Stimulated activated effector memory CD8-positive, alpha-beta T cell treated with anti-CD3 and anti-CD28 coated beads, Interleukin-12 subunit alpha, Interleukin-12 subunit beta, amount 100 ng/mL, for 72 hours (primary cell): ENCODE measurements around the gene TGFBRAP1.

ENCODE experiments used
- ATAC-seq: fragments of 150-1000 bp; cut with Tn5 transposase; 2 replicates; pipeline ENCODE4 v1.10.0; 2021
- DNase-seq, 2 donors: peaks; one replicate each; pipeline ENCODE4 v3.0.0; 2021 to 2022; ENCODE audit warnings: low spot score in 2 of 2
- H3K27ac Mint-ChIP-seq: one replicate; pipeline ENCODE4 v1.8.0; 2022; ENCODE audit warnings: mild to moderate bottlenecking, mixed read lengths
- H3K36me3 Mint-ChIP-seq: one replicate; pipeline ENCODE4 v1.8.0; 2022; ENCODE audit warnings: mild to moderate bottlenecking, mixed read lengths
- H3K4me1 Mint-ChIP-seq: one replicate; pipeline ENCODE4 v1.8.0; 2022; ENCODE audit warnings: mixed read lengths
- H3K4me3 Mint-ChIP-seq: one replicate; pipeline ENCODE4 v1.8.0; 2022; ENCODE audit warnings: mild to moderate bottlenecking, mixed read lengths
- H3K9me3 Mint-ChIP-seq: one replicate; pipeline ENCODE4 v1.8.0; 2022; ENCODE audit warnings: mixed read lengths

The TGFBRAP1 gene

DNA sequence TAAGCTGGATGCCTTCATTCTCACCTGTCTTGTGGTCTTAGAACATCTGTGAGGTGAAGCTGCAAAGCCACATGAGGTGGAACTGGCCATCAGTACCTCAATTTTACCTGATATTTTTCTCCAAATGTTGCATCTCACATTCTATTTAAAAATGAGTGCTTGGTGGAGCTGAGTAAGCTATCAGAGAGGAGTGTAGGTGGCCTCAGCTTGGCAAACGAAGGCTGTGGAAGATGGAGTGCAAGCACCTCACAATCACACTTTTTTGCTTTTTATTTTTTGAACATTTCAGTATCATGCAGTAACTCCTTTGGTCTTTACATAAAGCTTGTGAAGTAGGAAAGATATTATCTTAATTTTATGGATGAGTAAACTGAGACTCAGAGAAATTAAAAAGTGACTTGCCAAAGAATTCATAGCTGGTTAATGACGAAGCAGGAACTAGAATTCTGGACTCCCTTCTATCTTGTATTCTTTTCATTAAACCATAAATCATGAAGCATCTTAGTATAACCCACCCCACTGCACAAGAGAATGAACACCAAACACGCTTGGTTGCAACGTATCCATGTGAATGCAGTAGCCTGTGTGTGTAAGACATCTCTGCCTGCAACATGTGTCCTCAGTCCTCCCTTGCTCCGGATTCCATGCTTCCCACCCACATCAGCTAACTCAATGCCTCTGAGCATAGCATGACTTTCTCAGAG lies 35.1 kb upstream of the TGFBRAP1 start:
- Mint-ChIP-seq H3K4me3 (no peak overlapping the region), H3K27ac (no peak overlapping the region), H3K36me3 (peaks cover 19% of the 10 kb centered on the region), H3K4me1 (peaks cover 10% of the 10 kb centered on the region), H3K9me3 (no peaks in the 10 kb centered on the region)
- DNase-seq (no peak), ATAC-seq (no peak)

DNA sequence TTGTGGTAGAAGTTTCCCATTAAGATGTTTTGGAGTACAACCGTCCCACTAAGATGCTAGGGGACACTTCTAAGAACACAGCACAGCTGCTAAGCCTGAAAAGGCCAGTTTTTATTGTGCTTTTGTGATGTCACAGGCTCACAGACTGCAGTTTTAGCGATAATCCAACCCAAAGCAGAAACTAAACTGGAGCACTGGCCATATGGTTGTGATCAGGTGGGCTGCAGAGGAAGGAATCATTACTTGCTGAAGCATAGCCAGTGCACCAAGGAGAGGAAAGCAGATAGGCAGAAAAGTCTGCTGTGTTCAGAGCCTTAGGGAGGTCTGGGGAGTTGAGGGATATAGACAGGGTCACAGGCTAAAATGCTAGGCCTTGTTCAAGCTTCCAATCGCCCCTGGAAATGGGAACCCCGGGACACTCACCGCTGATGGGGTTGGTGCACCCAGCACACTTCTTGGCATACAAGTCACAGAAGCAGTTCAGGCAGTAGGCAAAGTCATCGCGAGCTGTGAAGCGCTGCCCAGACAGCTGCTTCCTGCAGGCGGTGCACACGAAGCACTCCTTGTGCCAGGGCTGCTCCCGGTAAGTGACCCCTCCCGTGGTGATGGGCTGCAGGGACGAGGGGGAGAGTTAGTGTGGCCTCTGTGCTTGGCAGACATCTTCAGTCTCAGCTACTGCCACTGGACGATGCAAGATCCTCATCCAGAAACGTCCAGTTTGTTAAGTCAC lies 33.5 kb upstream of the TGFBRAP1 start:
- Mint-ChIP-seq H3K4me3 (no peak overlapping the region), H3K36me3 (peaks cover 28% of the 10 kb centered on the region), H3K27ac (no peak overlapping the region), H3K4me1 (peaks cover 8% of the 10 kb centered on the region), H3K9me3 (no peaks in the 10 kb centered on the region)
- no peak for ATAC-seq
- no peak for DNase-seq

DNA sequence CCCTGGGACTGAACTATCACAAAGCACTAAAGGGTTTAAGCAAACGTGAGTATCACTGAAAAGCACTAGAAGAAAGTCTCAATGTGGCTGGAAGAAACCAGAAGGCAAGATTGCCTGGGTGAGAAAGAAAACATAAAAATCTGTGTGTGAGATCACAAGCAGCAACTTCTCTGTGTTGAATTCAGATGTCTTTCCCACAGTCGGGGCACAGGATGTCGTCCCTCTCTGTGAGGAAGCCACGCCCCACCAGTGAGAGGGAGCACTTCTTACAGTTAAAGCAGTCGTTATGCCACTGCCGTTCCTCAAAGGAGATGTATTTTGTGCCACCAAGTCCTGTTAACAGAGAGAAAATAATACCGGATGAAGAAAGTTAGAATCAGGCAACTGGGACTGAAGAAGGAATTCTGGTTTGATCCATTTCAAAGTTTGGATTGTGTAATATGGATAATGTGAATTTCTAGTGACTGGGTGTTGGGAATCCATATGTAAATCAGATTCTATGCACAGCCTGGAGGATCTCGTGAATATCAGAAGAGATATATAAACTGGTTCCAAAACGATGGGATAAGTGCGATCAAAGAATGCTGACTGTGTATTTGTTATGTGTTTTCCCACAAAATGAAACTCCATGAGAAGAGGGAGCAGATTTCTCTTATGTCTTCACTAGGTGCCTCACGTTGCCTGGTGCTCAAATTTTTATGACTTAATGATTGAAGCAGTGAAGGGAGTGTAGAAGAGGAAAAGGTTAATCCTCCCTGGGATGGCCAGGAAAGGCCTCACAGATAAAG lies 31.8 kb upstream of the TGFBRAP1 start:
- Mint-ChIP-seq H3K9me3 (peaks cover 7% of the 10 kb centered on the region), H3K27ac (peak overlapping the region; percentile 52), H3K4me3 (no peak overlapping the region), H3K36me3 (peaks cover 46% of the 10 kb centered on the region), H3K4me1 (peaks cover 8% of the 10 kb centered on the region)
- ATAC-seq (no peak), DNase-seq (no peak)

DNA sequence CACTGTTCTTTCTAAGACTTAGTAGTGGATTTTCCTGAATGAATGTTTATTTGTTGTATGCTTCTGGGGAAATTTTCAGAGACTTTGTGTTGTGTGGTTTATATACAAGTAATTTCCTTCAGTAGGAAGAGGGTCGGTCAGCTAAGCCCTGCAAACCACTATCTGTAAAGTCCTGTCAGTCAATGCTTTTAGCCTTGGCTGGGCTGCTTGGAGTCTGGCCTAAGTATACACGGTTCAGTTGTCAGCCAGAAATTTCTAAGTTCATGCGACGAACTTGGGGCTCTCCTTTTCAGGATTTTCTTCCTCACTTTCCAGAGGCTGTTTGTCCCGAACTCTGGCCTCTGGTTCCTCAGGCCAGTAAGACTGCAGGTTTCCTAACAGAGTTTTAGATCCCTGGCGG lies 29.1 kb upstream of the TGFBRAP1 start:
- ATAC-seq (no peak), DNase-seq (no peak)
- peaks cover 8% of the 10 kb centered on the region for H3K4me1 Mint-ChIP-seq
- no peak overlapping the region for H3K27ac Mint-ChIP-seq
- H3K9me3 Mint-ChIP-seq, result peaks cover 9% of the 10 kb centered on the region
- H3K36me3 Mint-ChIP-seq, result peaks cover 64% of the 10 kb centered on the region
- H3K4me3 Mint-ChIP-seq, result no peak overlapping the region

DNA sequence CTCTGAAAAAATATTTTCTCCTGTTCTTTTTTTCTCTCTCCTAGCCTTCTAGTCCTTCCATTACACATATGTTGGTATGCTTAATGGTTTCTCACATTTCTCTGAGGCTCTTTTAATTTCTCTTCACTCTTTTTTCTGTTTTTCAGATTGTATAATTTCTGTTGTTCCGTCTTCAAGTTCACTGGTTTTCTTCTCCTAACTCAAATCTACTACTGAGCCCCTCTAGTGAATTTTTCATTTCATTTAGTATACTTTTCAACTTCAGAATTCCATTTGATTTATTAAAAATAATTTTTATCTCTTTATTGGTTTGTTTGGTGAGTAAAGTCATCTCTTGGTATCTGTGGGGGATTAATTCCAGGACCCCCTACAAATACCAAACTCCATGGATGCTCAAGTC lies 27.6 kb upstream of the TGFBRAP1 start:
- Mint-ChIP-seq H3K36me3 (peaks cover 77% of the 10 kb centered on the region), H3K4me3 (no peak overlapping the region), H3K9me3 (peaks cover 9% of the 10 kb centered on the region), H3K27ac (no peak overlapping the region), H3K4me1 (peaks cover 8% of the 10 kb centered on the region)
- ATAC-seq, result no peak
- DNase-seq, result no peak

DNA sequence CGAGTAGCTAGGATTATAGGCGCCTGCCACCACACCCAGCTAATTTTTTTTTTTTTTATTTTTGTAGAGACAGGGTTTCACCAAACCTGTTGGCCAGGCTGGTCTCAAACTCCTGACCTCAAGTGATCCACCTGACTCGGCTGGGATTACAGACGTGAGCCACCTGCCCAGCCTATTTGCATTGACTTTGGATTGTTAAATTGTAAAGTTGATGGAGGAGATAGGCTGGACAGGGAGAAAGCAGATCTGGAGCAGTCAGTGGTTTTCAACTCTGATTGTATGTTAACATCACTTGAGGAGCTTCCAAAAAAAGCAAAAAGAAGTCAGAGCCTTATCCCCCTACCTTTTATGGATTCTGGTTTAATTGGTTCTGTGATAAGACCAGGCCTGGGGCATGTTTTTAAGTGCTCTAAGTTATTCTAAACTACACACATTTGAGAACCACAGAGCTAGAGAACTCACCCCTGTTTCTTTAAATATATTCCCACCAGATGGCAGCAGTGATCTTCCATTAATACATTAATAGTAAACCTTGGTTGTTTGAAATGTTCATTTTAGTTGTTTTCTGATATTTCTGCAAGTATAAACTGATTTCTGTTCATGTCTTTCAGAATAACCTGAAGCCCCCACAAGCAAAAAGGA lies 15.3 kb upstream of the TGFBRAP1 start:
- Mint-ChIP-seq H3K4me3 (no peak overlapping the region), H3K27ac (no peak overlapping the region), H3K36me3 (peaks cover 83% of the 10 kb centered on the region), H3K9me3 (no peaks in the 10 kb centered on the region), H3K4me1 (peaks cover 4% of the 10 kb centered on the region)
- ATAC-seq (no peak), DNase-seq (no peak)

DNA sequence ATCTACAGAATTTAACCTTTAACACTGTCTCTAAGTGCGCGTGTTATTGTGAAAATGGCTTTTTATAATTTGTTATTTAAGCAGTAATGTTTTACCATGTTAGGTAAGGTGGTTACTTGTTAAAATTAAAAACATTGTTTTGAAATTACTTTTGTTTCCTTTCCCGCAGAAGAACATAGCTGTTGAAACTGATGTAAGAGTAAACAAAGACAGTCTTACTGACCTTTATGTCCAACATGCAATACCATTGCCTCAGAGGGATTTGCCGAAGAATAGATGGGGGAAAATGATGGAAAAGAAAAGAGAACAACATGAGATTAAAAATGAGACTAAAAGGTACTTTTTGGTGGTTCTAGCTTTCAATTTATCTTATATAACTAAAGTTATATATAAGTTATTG lies 9.9 kb upstream of the TGFBRAP1 start:
- Mint-ChIP-seq H3K4me3 (peak overlapping the region; percentile 92), H3K27ac (no peak overlapping the region), H3K4me1 (peaks cover 21% of the 10 kb centered on the region), H3K36me3 (peaks cover 66% of the 10 kb centered on the region), H3K9me3 (no peaks in the 10 kb centered on the region)
- ATAC-seq (no peak), DNase-seq (no peak)

DNA sequence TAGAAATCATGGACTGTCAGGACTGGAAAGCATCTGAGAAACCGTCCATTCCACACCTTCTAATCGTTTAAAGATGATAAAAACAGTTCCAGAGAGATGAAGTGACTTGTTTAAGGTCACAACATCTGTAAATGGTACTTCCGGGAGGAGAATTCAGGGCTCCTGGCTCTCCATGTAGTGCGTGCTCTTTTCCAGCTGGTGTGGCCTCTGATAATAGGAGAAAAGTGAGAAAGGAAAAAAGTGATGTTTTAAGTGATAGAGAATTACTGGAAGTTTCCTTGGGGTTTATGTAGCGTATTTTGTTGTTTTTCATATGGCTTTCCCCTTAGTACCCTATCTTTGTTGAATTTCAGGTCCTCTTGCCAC lies 8.5 kb upstream of the TGFBRAP1 start:
- ATAC-seq, result peak; percentile 1
- DNase-seq, result no peak
- Mint-ChIP-seq H3K9me3 (no peaks in the 10 kb centered on the region), H3K4me3 (peak overlapping the region; percentile 92), H3K27ac (peak overlapping the region; percentile 100), H3K36me3 (peaks cover 58% of the 10 kb centered on the region), H3K4me1 (peaks cover 21% of the 10 kb centered on the region)

DNA sequence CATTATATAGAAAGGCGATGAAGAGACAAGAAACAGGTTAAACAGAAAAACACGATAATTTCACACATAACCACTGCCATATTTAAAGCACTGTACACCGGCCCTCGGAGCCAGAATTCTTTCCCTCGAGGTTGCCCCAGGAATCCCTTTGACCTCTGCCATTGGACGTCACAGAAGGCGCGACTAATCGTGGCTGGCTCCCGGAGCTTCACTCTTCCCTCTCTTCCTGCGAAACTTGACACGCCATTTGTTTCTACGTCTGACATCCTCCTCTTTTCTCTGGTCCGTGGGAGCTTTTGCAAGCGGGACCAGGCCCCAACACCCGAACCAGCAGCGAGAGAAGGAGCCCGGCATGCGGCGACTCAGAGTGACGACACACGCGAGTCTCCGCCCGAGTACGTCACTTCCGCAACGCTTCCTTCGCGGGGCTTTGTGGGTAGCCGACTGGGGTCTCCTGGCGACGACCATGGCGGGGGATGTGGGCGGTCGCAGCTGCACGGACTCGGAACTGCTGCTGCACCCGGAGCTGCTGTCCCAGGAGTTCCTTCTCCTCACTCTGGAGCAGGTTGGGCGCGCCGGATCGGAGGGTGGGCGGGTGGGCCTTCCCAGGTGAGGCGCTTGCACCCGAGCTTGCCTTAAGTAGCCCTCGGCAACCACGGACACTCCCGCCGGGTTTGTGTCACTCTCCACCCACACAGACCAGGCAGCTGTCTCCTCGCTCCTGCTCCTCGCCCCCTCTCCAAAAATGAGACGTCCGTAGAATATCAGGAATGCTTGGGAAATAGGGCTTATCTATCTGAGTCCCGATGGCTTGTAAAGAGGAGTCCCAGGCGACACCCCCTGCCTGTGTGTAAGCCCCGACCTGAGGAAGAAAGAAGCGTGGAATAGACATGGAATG lies 7.8 kb upstream of the TGFBRAP1 start, which contains the start of gene C2orf49:
Gene C2orf49 (plus strand): TSS at position 419 of the 898 bp plus-strand sequence. CDS start 48 bp downstream, at position 467.
- peak within 1 kb of the TSS; percentile 92 for H3K4me3 Mint-ChIP-seq
- DNase-seq (peak; percentile 87 to 95), ATAC-seq (peak; percentile 96)
- H3K27ac Mint-ChIP-seq, result peak within 1 kb of the TSS; percentile 100
- no peaks in the 10 kb centered on the region for H3K9me3 Mint-ChIP-seq
- H3K4me1 Mint-ChIP-seq, result peaks cover 21% of the 10 kb centered on the region
- H3K36me3 Mint-ChIP-seq, result peaks cover 51% of the 10 kb centered on the region

DNA sequence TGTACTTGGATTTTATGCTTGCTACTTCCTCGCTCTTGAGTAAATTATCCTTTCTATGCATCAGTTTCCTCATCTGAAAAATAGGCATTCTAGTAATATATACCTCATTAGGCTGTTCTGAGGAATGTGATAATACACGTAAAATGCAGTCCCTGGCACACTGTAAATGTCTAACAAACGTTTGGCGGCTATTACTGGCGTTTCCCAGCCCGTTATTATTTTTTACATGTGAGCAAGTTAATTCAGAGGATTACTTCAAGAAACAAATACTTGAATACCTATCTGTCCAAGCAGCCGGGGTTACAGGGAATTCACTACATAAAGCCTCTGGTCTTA lies 7.2 kb upstream of the TGFBRAP1 start:
- peak overlapping the region; percentile 92 for H3K4me3 Mint-ChIP-seq
- H3K4me1 Mint-ChIP-seq, result peaks cover 21% of the 10 kb centered on the region
- ATAC-seq (no peak), DNase-seq (no peak)
- peaks cover 45% of the 10 kb centered on the region for H3K36me3 Mint-ChIP-seq
- no peaks in the 10 kb centered on the region for H3K9me3 Mint-ChIP-seq
- peak overlapping the region; percentile 100 for H3K27ac Mint-ChIP-seq

DNA sequence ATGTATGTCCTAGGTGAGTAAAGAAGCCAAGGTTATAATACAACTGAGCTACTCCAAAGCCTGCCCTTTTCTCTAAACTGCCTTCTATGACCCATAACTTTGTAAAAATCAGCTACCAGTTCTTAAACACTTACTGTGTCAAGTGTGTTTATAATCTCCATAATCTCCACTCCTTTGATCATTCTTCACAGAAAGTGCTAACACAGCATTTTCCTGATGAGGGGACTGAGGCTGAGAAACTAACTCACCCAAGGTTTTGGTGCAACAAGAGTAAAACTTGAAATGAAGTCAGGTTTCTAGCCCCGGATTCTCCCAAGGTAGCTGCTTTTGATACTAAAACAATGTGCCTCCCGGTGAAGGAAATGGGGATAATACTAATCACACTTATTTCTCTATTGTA lies 5.9 kb upstream of the TGFBRAP1 start:
- Mint-ChIP-seq H3K27ac (no peak overlapping the region), H3K9me3 (no peaks in the 10 kb centered on the region), H3K4me3 (no peak overlapping the region), H3K4me1 (peaks cover 25% of the 10 kb centered on the region), H3K36me3 (peaks cover 32% of the 10 kb centered on the region)
- DNase-seq, result no peak
- no peak for ATAC-seq

DNA sequence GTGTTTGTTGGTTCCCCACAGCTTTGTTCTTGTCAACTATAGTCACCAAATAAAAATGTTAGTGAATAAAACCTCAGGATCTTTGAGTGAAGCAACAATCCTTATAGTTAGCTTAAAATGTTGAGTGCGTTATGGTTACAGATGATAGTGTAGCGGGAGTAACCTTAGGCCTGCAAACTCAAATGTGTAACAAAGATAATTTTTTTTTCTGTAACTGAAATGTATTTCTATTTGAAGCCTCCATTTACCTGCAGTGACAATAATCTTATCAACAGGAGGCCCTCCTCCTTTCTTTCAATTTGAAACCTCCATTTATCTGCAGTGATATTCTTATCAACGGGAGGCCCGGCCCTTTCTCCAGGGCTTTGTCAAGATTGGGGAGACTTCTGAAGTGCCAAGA lies 4.7 kb upstream of the TGFBRAP1 start:
- Mint-ChIP-seq H3K27ac (no peak overlapping the region), H3K4me3 (no peak overlapping the region), H3K4me1 (peaks cover 26% of the 10 kb centered on the region), H3K9me3 (no peaks in the 10 kb centered on the region), H3K36me3 (peaks cover 22% of the 10 kb centered on the region)
- no peak for DNase-seq
- ATAC-seq, result no peak

DNA sequence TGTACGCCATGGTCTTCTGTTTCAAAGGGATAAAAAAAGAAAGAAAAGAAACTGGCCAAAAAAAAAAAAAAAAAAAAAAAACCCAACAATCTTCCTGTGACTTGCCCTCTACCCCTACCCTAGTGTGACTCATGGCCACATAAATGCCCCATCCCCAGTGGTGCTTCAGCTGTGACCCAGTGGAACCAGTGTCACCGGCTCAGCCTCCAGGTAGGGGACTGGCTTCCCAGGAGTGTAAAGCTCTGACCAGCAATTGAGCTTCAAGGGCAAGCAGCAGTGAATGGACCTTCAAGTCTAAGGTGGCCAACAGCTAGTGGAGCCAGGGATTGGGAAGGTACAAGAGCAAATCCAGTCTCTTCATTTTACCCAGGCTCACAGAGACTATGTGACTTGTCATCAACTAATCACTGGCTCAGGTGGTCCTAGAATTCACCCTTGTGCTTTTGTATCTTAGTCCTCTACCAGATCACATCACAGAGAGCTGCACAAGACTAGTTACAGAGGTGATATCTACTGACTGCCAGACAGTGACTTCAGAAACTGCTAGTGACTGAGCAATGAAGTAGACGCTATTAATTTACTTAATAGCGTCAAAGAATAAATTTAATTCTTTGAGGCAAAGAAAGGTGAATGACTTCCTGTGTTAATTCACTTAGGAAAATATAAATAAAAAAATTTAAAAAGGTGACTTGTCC lies 1.3 kb upstream of the TGFBRAP1 start:
- Mint-ChIP-seq H3K4me1 (peaks cover 33% of the 10 kb centered on the region), H3K27ac (peak overlapping the region; percentile 91), H3K36me3 (peaks cover 19% of the 10 kb centered on the region), H3K4me3 (peak overlapping the region; percentile 79), H3K9me3 (no peaks in the 10 kb centered on the region)
- ATAC-seq (no peak), DNase-seq (no peak)

DNA sequence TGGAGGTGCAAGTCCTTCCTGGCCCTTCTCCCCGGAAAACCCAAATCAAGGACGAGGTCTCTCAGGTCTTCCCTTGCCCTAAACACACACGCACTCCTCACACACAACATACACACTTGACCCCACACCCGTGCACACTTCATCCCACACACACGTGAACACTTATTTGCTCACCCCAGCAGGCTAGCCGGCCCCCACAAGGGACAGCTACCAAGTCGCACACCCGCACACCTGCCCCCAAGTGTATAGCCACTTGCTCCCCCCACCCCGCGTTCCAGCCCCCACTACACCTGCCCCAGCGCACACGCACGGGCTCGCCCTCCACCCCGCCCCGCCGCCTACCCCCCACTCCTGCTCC lies 359 bp downstream of the TGFBRAP1 start:
- DNase-seq (no peak), ATAC-seq (peak; percentile 45)
- peaks cover 16% of the 10 kb centered on the region for H3K36me3 Mint-ChIP-seq
- H3K4me1 Mint-ChIP-seq, result peaks cover 47% of the 10 kb centered on the region
- peak overlapping the region; percentile 91 for H3K27ac Mint-ChIP-seq
- peak overlapping the region; percentile 79 for H3K4me3 Mint-ChIP-seq
- no peaks in the 10 kb centered on the region for H3K9me3 Mint-ChIP-seq
